Endothelial cell of hepatic sinusoid (primary cell): ENCODE results near the gene MED16.

Source experiments
- in situ Hi-C: cut with HindIII; loops from 2 replicates; pipeline ENCODE4 v1.10.0; 2017; ENCODE audit warnings: low sequenced_read_pairs

The MED16 gene, protein sequence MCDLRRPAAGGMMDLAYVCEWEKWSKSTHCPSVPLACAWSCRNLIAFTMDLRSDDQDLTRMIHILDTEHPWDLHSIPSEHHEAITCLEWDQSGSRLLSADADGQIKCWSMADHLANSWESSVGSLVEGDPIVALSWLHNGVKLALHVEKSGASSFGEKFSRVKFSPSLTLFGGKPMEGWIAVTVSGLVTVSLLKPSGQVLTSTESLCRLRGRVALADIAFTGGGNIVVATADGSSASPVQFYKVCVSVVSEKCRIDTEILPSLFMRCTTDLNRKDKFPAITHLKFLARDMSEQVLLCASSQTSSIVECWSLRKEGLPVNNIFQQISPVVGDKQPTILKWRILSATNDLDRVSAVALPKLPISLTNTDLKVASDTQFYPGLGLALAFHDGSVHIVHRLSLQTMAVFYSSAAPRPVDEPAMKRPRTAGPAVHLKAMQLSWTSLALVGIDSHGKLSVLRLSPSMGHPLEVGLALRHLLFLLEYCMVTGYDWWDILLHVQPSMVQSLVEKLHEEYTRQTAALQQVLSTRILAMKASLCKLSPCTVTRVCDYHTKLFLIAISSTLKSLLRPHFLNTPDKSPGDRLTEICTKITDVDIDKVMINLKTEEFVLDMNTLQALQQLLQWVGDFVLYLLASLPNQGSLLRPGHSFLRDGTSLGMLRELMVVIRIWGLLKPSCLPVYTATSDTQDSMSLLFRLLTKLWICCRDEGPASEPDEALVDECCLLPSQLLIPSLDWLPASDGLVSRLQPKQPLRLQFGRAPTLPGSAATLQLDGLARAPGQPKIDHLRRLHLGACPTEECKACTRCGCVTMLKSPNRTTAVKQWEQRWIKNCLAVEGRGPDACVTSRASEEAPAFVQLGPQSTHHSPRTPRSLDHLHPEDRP

DNA sequence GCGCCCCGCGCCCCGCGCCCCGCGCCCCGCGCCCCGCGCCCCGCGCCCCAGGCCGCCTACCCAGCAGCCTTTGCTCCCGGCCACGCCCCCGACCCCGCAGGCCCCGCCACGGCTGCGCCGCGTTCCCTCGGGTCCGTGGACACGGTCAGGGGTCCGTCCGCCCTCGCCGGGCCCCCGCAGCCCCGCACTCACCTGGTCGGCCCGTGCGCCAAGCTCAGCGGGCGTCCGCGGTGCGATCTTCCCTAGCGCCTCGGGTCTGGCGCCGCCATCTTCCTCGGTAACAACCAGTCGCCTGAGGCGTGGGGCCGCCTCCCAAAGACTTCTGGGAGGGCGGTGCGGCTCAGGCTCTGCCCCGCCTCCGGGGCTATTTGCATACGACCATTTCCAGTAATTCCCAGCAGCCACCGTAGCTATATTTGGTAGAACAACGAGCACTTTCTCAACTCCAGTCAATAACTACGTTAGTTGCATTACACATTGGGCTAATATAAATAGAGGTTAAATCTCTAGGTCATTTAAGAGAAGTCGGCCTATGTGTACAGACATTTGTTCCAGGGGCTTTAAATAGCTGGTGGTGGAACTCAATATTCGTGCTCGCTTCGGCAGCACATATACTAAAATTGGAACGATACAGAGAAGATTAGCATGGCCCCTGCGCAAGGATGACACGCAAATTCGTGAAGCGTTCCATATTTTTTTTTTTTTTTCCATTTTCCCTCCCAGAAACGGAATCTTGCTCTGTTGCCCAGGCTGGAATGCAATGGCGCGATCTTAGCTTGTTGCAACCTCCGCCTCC is at the start of gene MED16, which contains the start of gene RNU6-9:
TSS of gene MED16 (minus strand) at position 294 of the 796 bp plus-strand sequence. CDS start 2,056 bp downstream, outside the sequence.
TSS of gene RNU6-9 (plus strand) at position 591 of the 796 bp plus-strand sequence.
- in situ Hi-C loops = no loop called here

DNA sequence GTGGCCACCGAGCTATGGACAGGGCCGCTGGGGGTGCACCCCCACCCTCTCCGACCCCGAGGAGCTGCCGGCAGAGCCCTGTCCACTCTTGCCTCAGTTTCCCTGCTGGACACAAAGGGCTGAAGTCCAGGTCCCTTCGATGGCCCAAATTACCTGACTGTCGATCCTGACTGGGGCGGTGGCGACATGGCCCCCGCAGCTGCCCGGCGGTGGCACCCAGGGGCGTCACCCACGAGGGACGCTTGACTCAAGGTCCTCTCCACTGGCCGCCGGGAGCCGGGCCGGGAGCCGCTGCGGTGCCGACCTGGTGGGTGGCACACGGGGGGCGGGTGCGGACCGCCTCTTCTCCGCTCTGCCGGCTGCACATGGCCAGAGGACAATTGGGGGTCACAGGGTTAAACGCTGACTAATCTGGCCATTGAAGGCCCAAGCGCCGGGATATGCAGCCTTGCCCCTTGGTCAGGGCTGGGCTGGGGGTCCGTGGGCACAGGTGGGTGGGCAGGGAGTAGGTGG is 49.2 kb upstream of the MED16 start:
- in situ Hi-C loops = no loop called here

DNA sequence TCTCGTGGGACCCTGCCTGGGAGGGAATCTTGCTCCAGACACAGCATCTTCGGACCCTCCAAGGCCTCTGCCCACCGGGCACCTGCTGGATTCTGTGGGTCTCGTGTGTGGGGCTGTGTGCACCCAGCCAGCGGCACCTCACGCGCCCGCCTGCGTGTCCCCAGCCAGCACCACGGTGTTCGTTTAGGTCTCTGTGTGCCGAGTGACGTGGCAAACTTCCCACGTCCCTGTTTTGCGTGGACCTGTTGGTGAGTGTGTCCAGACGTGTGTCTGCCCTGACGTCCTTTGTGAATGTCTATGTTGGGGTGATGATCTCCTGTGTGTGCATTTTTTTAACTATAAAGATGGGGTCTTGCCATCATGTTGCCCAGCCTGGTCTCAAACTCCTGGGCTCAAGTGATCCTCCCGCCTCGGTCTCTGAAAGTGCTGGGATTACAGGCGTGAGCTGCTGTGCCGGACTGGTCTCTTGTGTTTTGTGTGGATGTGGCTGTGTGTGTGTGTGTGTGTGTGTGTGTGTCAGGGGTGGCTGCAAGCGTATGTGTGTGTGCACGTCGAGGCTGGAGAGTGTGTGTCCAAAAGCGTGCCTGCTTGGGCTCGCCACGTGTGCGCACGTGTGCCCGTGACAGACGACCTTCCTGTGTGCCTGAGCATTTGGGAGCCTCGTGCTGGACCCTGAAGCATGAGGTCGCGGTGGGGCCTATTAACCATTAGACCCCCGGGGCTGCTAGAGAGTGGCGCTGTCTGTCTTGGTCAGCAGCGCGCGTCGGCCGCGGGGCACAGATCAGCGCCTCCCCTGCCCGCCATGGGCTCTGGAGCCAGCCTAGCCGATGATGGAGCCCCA is 48.5 kb upstream of the MED16 start:
- in situ Hi-C loops = no loop called here

DNA sequence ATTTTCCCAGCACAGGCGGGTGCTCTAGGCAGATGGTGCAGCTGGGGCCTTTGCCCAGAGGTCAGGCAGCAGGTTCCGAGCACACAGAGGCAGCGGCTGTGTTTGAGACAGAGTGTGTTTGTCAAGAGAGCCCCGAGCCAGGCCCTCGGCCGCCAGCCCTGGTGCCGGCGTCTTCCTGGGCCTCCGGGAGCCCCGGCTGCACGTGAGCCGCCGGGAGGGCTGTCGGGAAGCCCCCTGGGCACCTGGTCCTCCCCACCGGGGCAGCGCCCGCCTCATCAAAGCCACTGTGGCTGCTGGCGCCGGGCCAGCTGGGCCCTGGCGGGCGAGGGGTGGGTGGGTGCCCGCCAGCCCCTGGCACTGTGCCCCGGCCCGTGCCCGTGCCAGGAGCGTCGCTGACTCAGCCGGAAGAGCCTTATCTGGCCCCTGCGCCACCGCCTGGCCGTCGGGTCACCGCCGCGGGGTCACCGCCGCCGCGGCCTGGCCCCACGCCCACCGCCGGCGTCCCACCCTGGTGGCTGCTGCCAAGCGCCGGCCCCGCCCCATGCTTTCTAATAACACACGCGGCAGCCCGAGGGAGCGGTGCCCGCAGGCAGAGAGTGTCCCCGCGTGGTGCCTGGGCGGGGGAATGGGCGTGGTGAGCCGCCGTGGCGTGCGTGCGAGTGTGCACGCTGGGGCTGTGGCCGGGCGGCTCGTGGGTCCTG is 47.8 kb upstream of the MED16 start:
- in situ Hi-C loops = no loop called here

DNA sequence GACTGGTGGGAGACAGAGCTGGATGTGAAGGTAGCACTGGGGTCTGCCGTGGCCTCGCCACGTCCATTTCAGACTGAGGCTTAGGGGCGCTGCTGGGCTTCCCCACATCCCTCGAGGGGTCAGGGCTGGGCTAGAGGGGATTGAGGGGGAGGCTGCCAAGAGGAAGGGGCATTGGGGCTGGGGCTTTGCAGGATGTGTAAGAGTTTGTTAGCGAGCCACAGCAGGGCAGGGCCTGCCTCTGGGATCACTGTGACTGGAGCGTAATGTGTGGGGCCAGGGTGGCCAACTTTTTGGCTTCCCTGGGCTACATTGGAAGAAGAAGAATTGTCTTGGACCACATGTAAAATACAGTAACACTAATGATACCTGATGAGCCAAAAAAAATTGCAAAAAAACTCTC is 46.9 kb upstream of the MED16 start:
- in situ Hi-C loops = no loop called here

DNA sequence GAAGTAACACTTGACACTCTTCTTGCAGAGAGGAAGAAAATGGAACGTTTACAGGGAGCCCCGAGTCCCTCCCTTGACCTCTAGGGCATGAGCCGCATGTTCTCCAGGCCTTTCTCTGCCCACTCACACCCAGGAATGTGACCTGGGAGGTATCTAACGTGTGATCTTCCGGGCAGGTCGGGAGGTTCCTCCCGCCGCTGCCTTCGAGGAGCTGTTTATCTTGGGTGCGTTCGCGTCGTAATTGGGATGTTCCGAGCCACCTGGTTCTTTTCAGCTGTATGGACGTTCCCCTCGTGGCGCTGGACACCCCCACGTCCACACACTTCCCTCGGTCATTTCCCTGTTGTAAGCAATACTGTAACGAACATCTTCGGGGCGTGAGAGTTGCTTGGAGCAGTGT is 46.5 kb upstream of the MED16 start:
- in situ Hi-C loops = no loop called here

DNA sequence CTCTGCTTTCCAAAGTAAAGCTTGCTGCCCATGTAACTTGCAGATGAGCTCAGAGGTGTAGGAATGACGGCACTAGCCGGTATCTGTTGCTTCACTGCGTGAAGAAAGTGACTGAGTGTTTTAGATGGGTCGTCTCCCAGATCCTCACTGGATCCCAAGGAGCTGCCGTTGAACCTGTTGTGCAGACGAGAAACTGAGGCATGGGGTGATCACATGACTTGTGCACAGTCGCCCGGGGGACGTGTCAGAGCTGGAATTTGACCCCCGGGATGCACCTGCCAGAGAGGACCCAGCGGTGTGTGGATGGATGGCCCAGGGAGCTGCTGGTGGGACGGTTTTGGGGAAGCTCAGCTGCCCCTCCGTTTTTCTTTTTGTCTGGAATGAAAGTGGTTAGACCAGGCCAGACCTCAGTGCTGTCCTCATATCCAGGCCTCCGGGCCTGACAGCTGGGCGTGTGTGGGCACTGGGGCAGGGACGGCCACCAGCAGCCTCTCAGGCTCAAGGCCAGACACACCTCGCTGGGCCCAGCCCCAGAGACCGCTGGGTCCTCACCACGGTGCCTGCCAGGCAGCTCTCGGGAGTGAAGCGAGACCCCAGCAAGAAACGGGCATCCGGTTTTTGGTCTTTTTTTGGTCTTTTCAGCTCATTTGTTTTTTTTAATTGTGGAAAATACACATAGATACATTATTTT is 45.4 kb upstream of the MED16 start:
- in situ Hi-C loops = no loop called here

DNA sequence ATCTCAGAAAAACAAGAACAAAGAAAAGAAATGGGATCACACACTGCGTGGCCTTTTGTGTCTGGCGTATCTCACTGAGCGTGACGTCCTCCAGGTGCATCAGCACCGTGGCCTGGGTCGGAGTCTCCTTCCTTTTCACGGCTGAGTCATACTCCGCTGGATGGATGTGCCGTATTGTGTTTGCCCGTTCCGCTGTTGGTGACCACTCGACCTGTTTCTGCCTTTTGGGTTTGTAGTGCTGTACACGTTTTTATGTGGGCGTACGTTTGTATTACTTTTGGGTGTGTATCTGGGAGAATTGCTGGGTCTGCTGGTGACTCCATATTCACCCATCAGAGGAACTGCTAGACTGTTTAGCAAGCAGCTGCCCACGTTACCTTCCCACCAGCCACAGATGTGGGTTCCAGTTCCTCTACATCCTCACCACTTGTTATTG is 44.3 kb upstream of the MED16 start:
- in situ Hi-C loops = no loop called here

DNA sequence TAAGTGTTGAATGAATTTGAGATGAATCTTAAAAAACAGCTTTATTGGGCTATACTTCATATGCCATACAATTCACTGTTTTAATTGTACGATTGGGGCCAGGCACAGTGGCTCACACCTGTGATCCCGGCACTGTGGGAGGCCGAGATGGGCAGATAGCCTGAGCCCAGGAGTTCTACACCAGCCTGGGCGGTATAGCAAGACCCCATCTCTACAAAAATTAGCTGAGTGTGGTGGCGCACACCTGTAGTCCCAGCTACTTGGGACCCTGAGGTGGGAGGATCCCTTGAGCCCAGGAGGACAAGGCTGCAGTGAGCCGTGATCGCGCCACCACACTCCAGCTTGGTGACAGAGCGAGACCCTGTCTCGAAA is 43.2 kb upstream of the MED16 start:
- in situ Hi-C loops = no loop called here

DNA sequence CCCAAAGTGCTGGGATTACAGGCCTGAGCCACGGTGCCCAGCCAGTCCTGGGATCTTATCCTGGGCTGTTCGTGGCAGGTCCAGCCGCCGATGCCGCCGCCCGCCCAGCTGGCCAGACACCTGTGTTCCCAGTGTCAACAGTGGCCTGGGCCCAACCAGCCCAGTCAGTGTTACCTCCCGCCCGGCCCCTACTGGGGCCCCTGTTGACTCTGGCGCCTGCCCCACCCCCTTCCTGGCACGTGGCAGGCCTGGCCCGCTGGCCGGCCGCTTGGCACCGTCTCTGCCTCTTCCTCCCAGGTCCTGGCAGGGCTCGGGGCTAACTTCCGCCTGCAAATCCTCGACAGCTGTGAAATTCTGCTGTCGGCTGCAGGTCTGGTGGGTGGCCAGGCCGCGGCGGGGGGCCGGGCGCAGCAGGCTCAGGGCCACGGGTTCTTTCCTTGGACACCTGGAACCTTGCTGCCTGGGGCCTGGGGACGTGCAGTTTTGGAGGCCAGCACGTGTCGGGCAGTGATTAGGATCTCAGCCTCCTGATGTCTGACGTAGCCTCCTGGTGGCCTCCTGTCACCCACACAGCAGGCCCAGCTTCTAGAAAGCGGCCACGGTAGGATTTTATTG is 42.0 kb upstream of the MED16 start:
- in situ Hi-C loops = no loop called here

DNA sequence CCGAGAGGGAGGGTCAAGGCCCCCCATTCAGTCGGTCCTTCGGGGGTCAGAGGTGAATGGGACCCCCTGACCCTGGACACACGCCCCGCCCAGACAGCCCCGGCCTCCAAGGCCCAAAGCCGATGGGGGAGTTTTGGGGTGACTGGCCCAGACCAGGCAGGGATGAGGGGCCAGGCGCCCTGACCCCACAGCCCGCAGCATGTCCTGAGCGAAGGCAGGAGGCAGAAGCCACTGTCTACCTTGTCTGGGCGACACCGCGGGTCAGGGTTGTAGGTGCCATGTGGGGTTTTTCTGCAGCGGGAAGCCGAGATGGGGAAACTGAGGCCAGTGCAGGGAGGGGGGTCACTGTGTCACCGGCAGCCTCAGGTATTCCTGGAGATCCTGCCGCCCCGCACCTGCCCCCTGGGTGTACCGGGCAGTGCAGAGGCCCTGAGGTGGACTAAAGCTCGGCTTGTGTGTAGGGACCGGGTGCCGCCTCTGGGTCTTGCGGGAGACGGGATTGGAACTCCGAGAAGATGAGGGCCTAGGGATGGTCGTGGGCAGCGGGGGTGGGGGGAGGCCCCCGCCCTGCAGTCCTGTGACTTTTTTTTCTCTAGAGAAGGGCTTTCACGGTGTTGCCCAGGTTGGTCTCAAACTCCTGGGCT is 41.3 kb upstream of the MED16 start:
- in situ Hi-C loops = no loop called here

DNA sequence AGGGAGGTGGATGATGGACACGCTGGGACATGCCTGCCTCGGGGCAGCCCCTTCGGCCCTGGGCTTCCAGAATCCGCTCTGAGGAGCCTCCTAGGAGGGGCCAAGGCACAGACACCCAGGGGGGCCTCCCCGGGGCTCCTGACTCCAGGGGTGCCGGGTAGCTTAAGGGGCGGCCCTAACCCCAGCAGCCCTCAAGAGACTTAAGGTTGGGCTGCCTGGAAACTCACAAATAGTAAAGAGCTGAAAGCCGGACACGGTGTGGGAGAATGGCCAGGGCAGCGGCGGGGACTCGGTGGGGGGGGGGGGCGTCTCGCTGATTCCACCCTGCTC is 40.5 kb upstream of the MED16 start:
- in situ Hi-C loops = no loop called here

DNA sequence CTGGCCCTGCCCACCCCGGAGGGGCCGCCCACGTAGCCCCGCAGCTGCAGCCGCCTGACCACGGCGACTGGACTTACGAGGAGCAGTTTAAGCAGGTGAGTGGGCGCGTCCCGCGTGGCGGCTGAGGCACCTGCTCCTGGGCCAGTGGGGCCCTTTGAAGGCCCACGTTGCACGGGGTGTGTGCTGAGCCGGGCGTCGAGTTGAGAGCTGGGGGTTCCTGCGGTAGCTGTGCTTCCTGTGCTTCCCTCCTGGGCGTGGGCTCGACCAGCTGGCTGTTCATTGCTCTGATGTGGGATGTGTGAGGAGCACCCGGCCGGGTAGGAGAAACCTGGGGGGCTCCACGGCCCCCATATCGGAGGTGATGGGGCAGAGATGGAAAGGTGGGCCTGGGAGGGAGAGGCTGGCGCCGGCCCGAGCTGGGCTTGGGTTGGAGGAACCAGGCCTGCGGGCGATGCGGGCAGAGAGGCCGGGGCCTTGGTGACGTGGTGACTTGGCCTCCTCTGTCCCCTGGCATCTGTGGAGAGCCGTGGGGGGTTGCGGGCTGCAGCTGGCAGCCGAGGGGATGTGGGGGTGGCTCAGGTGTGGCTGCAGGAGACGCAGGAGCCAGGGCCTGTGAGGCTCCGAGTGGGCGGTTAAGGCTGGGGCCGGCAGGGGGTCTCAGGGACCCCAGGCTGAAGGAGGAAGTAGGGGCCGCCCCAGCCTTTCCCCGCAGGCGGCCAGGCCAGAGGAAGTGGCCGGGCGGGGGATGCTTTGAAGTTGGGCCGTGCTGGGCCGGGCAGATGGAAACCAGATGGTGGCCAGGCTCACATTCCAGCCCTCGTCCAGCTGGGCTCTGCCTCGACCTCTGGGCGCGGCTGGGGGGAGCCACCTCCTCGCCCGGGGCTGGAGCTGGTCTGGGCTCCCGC is 39.9 kb upstream of the MED16 start:
- in situ Hi-C loops = no loop called here

DNA sequence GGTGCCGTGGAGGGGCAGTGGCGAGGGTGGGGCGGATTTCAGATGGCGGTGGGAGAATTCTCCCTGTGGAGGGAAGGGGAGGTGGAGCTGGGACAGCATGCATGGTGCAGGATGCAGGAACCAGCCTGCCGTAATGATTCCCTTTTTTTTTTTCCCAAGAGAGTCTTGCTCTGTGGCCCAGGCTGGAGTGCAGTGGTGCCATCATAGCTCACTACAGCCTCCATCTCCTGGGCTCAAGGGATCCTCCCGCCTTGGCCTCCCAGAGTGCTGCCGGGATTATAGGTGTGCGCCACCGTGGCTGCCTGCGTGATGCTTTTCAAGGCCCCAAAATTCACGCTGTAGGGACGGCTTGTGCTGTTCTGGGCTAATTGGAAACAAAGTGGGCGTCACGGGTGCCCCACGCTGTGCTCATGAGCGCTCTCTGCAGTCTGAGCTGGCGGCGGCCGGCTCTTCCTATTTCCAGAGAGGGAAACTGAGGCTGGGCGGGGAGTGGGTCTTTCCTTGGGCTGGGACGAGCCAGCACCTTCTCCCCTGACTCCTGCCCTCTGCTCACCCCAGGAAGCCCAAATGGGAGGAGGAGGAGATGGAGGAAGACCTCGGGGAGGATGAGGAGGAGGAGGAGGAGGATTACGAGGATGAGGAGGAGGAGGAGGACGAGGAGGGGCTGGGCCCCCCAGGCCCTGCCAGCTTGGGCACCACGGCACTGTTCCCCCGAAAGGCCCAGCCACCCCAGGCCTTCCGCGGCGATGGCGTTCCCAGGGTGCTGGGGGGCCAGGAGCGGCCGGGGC is 39.1 kb upstream of the MED16 start:
- in situ Hi-C loops = no loop called here

DNA sequence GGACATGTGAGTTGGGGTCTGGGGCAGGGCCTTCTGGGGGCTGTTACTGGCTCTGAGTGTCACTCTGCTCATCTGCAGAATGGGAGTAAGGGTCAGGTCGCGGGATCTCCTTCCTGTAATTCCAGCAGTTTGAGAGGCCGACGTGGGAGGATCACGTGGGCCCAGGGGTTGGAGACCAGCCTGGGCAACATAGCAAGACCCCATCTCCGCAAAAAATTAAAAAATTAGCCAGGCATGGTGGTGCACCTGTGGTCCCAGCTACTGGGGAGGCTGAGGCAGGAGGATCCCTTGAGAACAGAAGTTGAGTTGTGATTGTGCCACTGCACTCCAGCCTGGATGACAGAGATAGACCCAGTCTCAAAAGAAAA is 36.9 kb upstream of the MED16 start:
- in situ Hi-C loops = no loop called here

DNA sequence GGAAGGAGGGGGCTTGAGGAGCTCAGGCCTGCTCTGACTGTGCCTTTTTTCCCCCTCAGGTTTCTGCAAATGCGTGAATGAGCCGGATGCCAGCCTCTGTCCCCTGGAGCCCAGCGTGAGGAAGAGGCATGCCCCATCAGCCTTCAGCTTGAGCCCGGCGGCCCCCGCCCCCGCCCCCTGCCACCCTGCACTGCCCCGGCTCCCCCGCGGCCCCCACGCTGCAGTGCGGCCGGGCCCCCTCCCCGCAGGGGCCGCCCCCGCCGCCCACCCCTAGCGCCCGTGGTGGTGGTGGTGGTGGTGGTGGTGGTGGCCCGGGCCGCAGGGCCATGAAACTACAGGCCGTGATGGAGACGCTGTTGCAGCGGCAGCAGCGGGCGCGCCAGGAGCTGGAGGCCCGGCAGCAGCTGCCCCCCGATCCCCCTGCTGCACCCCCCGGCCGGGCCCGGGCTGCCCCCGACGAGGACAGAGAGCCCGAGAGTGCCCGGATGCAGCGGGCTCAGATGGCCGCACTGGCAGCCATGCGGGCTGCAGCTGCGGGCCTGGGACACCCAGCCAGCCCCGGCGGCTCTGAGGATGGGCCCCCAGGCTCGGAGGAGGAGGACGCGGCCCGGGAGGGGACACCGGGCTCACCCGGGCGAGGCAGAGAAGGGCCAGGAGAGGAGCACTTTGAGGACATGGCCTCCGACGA is 36.4 kb upstream of the MED16 start:
- in situ Hi-C loops = no loop called here
